HEK293 (cell line): Measurements from ENCODE around the gene ASTN2.

ENCODE experiments used
- CTCF ChIA-PET: fragments of 350-600 bp; formaldehyde crosslinking; extraction: SDS; loops from one replicate; lab custom pipeline; 2021; ENCODE audit warnings: antibody characterized with exemption; lab: Yijun Ruan, JAX
- POLR2A ChIA-PET: fragments of 300-600 bp; formaldehyde crosslinking; extraction: SDS; loops from one replicate; lab custom pipeline; 2020; ENCODE audit warnings: antibody characterized with exemption, inconsistent platforms; lab: Yijun Ruan, JAX
- H3K27ac ChIP-seq: fragments of 200-500 bp; sonication (Bioruptor generic); 2 replicates; pipeline ENCODE4 v1.5.1; 2014; ENCODE audit warnings: low read depth, low read length, control low read depth, inconsistent platforms; ENCODE audit errors: extremely low read depth
- H3K36me3 ChIP-seq, 2 experiments: fragments of 200-500 bp in 1 of 2; sonication (Bioruptor generic) in 1 of 2; 1 replicate in 1 of 2; 2 replicates in 1 of 2; pipeline ENCODE4 v1.5.1; 2014 to 2017; ENCODE audit warnings: inconsistent platforms in 2 of 2, low read length in 2 of 2; ENCODE audit not compliant: control insufficient read depth in 2 of 2, insufficient read depth in 1 of 2
- H3K4me1 ChIP-seq: fragments of 200-500 bp; sonication (Bioruptor generic); 2 replicates; pipeline ENCODE4 v1.5.1; 2014; ENCODE audit warnings: mild to moderate bottlenecking, low read length, inconsistent platforms; ENCODE audit not compliant: control insufficient read depth, insufficient read depth
- H3K4me3 ChIP-seq: 2 replicates; pipeline ENCODE4 v1.5.1; 2011; ENCODE audit warnings: low read depth, mild to moderate bottlenecking, control low read depth, low read length, moderate library complexity
- H3K9me3 ChIP-seq: fragments of 200-500 bp; sonication (Bioruptor generic); 2 replicates; pipeline ENCODE4 v1.5.1; 2014; ENCODE audit warnings: low read depth, low read length, inconsistent platforms; ENCODE audit not compliant: control insufficient read depth, insufficient read depth
- GLIS1 ChIP-seq: fragments of 450-650 bp; formaldehyde crosslinking; IDR thresholded peaks from 2 replicates; pipeline ENCODE4 v1.5.1; 2016; ENCODE audit warnings: missing biosample characterization, missing genetic modification characterization
- GLIS2 ChIP-seq: fragments of 450-650 bp; formaldehyde crosslinking; IDR thresholded peaks from 2 replicates; pipeline ENCODE4 v1.5.1; 2016; ENCODE audit warnings: missing biosample characterization, missing genetic modification characterization
- HIC1 ChIP-seq: fragments of 450-650 bp; formaldehyde crosslinking; IDR thresholded peaks from 2 replicates; pipeline ENCODE4 v1.5.1; 2016; ENCODE audit warnings: missing biosample characterization, missing genetic modification characterization
- PATZ1 ChIP-seq: fragments of 450-650 bp; formaldehyde crosslinking; IDR thresholded peaks from 2 replicates; pipeline ENCODE4 v1.5.1; 2016; ENCODE audit warnings: missing biosample characterization, missing genetic modification characterization
- PBX3 ChIP-seq: sonication (generic); formaldehyde crosslinking; IDR thresholded peaks from 2 replicates; pipeline ENCODE4 v1.8.1; 2022; ENCODE audit warnings: mild to moderate bottlenecking, moderate library complexity, missing genetic modification reagents
- PRDM1 ChIP-seq: fragments of 450-650 bp; formaldehyde crosslinking; IDR thresholded peaks from 2 replicates; pipeline ENCODE4; 2016; ENCODE audit warnings: missing biosample characterization, missing genetic modification characterization
- PRDM10 ChIP-seq: fragments of 450-650 bp; formaldehyde crosslinking; IDR thresholded peaks from 2 replicates; pipeline ENCODE4 v1.5.1; 2016; ENCODE audit warnings: missing biosample characterization, missing genetic modification characterization
- PRDM4 ChIP-seq: fragments of 450-650 bp; formaldehyde crosslinking; IDR thresholded peaks from 2 replicates; pipeline ENCODE4 v1.5.1; 2017; ENCODE audit warnings: missing biosample characterization, missing genetic modification characterization
- SP7 ChIP-seq: fragments of 450-650 bp; formaldehyde crosslinking; IDR thresholded peaks from 2 replicates; pipeline ENCODE4 v1.5.1; 2016; ENCODE audit warnings: missing biosample characterization, missing genetic modification characterization
- TRIM28 ChIP-seq: IDR thresholded peaks from 2 replicates; pipeline ENCODE4 v1.6.1; 2011; ENCODE audit warnings: low read length, control low read depth, borderline replicate concordance
- ZIC2 ChIP-seq: fragments of 450-650 bp; formaldehyde crosslinking; IDR thresholded peaks from 2 replicates; pipeline ENCODE4 v1.5.1; 2016; ENCODE audit warnings: missing biosample characterization, missing genetic modification characterization
- ZNF391 ChIP-seq: fragments of 450-650 bp; formaldehyde crosslinking; IDR thresholded peaks from 2 replicates; pipeline ENCODE4 v1.5.1; 2016; ENCODE audit warnings: low read depth, missing biosample characterization, missing genetic modification characterization, borderline replicate concordance
- ZNF394 ChIP-seq: fragments of 450-650 bp; formaldehyde crosslinking; IDR thresholded peaks from 2 replicates; pipeline ENCODE4 v1.5.1; 2016; ENCODE audit warnings: missing biosample characterization, missing genetic modification characterization, mild to moderate bottlenecking, moderate library complexity, borderline replicate concordance
- ZNF423 ChIP-seq: fragments of 450-650 bp; formaldehyde crosslinking; IDR thresholded peaks from 2 replicates; pipeline ENCODE4 v1.5.1; 2016; ENCODE audit warnings: missing biosample characterization, missing genetic modification characterization
- ZNF558 ChIP-seq: fragments of 450-650 bp; formaldehyde crosslinking; IDR thresholded peaks from 2 replicates; pipeline ENCODE4 v1.5.1; 2016; ENCODE audit warnings: missing biosample characterization, missing genetic modification characterization
- ZNF580 ChIP-seq: fragments of 450-650 bp; formaldehyde crosslinking; IDR thresholded peaks from 2 replicates; pipeline ENCODE4 v1.5.1; 2016; ENCODE audit warnings: missing biosample characterization, missing genetic modification characterization
- ZNF629 ChIP-seq: fragments of 450-650 bp; formaldehyde crosslinking; IDR thresholded peaks from 2 replicates; pipeline ENCODE4 v1.5.1; 2017; ENCODE audit warnings: missing biosample characterization, missing genetic modification characterization
- ZXDB ChIP-seq: fragments of 450-650 bp; formaldehyde crosslinking; IDR thresholded peaks from 2 replicates; pipeline ENCODE4 v1.5.1; 2016; ENCODE audit warnings: missing biosample characterization, missing genetic modification characterization

ASTN2 gene

GRCh38 chr9:116687074-116687753, 727.6 kb downstream of the ASTN2 start, which contains the start of gene TRIM32 (continued):
- TF ChIP-seq ZNF629 (tag by site-specific recombination) (peak; percentile 45; the same call in 1 of the 2 replicates), SP7 (tag by site-specific recombination) (0 out of 2 replicates have a peak, but pooled peaks have one; percentile 38), ZNF391 (tag by site-specific recombination) (no peak), GLIS2 (tag by site-specific recombination) (peak; percentile 77), GLIS1 (tag by site-specific recombination) (peak; percentile 72), PRDM10 (tag by site-specific recombination) (peak; percentile 56), HIC1 (0 out of 2 replicates have a peak, but pooled peaks have one; percentile 48), PBX3 (peak; percentile 99), ZNF394 (no peak), PRDM1 (tag by site-specific recombination) (peak; percentile 21; the same call in 1 of the 2 replicates), ZXDB (tag by site-specific recombination) (peak; percentile 91), ZNF423 (peak; percentile 67; the same call in 1 of the 2 replicates), ZIC2 (peak; percentile 92), PATZ1 (tag by site-specific recombination) (peak; percentile 66; the same call in 1 of the 2 replicates)

GRCh38 chr9:116686693-116687073, 728.2 kb downstream of the ASTN2 start:
- H3K27ac ChIP-seq = no peak overlapping the region
- ChIA-PET CTCF (interaction anchor here (0.5 to 1.7 kb wide), 2 partner anchors 11 to 174 kb away, joined by 3 to 4 read pairs; no protein-coding TSS in a partner anchor), POLR2A (interaction anchor here (0.6 to 1.5 kb wide), 7 partner anchors 9 to 1853 kb away, joined by 3 to 11 read pairs (median 3); no protein-coding TSS in a partner anchor)
- no peaks in the 10 kb centered on the region for H3K36me3 ChIP-seq
- peak overlapping the region; percentile 82 for H3K4me3 ChIP-seq
- no peaks in the 10 kb centered on the region for H3K9me3 ChIP-seq
- peaks cover 2% of the 10 kb centered on the region; the same call in 1 of the 2 replicates for H3K4me1 ChIP-seq
- peak; percentile 64; the same call in 1 of the 2 replicates for TF ChIP-seq PRDM4
- no peak for TF ChIP-seq ZNF558 (tag by site-specific recombination)
- TF ChIP-seq ZNF580 (tag by site-specific recombination) = peak; percentile 62; the same call in 1 of the 2 replicates
- TF ChIP-seq TRIM28 = peak; percentile 83; the same call in 1 of the 2 replicates
